ENCODE results near the gene PLK3.

DNA sequence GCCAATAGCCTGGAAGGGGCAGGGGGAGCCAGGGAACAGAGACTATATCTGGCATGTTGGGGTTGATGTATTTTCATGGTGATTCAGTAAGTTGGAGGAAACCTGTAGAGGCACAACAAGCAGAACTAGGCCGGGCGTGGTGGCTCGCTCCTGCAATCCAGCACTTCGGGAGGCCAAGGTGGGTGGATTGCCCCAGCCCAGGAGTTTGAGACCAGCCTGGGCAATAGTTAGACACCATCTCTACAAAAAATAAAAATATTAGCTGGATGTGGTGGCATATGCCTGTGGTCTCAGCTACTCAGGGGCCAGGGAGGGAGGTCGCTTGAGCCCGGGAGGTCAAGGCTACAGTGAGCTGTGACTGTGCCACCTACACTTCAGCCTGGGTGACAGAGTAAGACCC, 53.0 kb downstream of the PLK3 start:
- TF ChIP-seq CTCF (IDR thresholded peaks at IDR 0.05) (no peak), POLR2A (IDR thresholded peaks at IDR 0.05) (no peak)

Measured in transverse colon (tissue), 3 donors.